ENCODE results near the gene RNASEH2C.

RNASEH2C gene

DNA sequence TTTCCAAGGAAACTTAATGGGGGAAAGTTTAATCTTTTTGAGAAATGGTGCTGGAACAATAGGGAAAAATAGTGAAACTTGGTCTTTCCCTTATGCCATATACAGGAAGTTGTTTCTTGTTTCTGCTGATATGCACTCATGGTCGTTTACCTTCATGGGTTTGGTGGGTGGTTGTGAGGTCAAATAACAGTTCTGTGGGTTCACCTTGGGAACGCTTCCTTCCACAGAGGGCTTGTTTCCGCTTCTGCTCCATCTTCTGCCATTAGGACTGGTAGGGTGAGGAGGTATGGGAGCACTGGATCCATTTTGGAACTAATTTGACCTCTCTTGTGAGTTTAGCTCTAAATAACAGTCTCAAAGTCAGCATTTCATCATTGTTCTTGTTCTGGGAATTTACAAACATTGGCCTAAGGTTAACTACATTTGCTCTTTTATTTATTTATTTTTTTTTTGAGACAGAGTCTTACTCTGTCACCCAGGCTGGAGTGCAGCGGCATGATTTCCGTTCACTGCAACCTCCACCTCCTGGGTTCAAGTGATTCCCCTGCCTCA, 40.3 kb downstream of the RNASEH2C start:
- no peak for DNase-seq

DNA sequence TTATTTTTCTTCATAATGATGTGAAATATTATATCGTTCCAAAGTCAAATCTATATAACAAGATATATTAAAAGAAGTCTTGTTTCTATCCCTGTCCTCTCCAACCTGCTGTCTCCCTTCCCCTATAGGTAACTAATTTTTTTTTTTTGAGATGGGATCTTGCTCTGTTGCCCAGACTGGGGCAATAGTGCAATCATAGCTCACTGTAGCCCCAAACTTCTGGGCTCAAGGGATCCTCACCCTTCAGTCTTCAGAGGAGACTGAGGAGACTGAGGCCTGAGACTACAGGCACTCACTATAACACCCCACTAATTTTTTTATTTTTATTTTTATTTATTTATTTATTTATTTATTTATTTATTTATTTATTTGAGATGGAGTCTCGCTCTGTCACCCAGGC, 47.6 kb downstream of the RNASEH2C start:
- no peak for DNase-seq

DNA sequence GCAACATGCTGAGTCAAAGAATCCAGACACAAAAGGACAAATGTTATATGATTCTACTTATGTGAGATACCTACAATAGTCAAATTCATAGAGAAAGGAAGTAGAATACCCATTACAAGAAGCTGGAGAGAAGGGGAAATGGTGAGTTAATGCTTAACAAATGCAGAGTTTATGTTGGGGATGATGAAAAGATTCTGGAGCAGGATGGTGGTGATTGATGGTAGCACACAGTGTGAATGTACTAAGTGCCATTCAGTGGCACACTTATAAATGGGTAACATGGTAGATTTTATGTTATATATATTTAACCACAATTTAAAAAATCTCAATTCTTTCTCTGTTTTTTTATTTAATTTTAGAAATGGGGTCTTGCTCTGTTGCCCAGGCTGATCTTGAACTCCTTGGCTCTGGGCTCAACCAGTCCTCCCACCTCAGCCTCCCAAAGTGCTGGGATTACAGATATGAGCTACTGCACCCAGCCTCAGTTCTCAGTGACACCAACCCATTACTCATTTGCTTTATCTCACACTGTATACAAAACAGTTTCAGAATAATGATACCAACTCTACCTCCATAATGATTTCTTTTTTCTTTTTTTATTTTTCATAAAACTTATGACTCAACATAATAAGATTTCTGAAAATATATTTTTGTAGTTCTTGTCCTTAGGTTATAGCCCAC, 48.3 kb downstream of the RNASEH2C start:
- no peak for DNase-seq

All from NCI-H526 (cell line).